NCI-H460 (cell line): Measurements from ENCODE around the gene STPG2. TPM values are rescaled to one million over a fixed set of nuclear protein-coding genes. Genes with fewer than 3 reads are reported as not detected.
"Not testable (repeated sequence)": the region's sequence is repeated elsewhere in the genome, so short reads cannot be mapped to it uniquely, and the experiment has no call there.

Source experiments
- DNase-seq: peaks from one replicate; pipeline ENCODE4 v3.0.0-alpha.2; 2016; ENCODE audit warnings: low read depth; ENCODE audit errors: extremely low read depth
- total RNA-seq: library from RNA; depleted of rRNA; stranded (reverse); fragments of >200 nt; shearing (Covaris generic); gene quantifications from 2 replicates; pipeline ENCODE4 v1.2.3, GENCODE V29; 2014

STPG2 gene
- total RNA-seq, 1 experiment from 2014 or later, result not detected

DNA sequence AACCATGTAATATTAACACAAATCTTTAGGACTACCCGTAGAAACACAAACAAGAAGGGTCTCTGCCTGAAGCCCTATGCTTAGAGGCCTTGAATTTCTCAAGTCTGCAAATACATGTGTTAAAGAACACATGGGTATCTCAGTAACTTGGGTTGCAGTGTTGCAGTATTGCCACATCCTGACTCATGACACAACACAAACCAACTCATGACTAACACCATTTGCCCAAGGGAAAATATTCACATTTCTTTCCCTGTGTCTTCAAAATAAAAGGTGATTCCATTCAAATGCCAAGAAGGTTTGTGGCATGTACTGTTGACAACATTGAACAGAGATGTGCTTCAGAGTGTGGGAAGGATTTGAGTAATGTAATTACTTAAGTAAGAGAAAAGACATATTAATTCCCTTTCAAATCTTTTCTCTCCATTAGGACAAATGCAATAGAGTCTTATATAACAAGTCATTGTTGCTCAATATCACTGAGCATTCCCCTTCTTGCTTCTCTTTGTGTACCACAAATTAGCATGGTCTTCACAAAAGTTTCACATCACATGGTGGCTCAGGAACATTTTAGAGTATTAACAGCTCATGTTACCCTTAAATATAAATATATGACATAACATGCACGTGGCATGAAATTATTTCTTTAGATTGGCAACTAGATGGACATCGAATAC is 487.1 kb downstream of the STPG2 start:
- DNase-seq, result peak; percentile 12

DNA sequence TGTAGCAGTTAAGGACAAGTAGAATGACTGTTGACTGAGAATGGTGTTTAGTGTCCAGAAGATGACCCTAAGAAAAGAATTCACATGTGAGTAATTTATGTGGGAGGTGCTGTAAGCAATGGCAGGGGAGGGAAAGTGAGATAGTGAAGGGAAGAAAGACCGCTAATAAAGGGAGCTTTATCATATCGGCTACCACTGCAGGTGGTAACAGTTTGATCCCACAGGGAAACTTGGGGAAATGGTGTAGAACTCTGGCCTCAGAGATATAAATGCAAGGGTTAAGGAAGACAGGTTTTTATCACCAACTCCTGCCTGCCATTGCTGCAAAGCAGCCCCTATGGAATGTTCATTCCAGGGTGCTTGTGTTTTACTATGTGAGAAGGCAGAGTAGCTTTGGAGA is 489.6 kb downstream of the STPG2 start:
- no peak for DNase-seq

DNA sequence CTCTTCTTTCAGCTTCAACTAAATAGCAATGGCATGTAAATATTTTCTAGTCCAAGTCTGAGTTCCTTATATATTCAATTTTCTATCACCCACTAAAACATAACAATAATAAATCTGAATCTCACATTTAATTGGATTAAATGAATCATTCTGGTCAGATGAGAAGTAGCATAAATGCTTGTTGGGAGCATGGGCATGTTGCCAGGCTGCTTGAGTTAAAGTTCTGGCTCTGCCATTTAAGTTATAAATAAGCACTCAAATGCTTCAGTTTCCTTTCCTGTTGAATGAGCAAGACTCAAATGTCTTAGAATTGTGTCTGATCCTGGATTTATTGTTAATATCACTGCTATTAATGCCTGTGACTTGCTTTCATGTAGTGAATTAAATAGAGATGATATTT is 496.3 kb downstream of the STPG2 start:
- DNase-seq, result no peak

DNA sequence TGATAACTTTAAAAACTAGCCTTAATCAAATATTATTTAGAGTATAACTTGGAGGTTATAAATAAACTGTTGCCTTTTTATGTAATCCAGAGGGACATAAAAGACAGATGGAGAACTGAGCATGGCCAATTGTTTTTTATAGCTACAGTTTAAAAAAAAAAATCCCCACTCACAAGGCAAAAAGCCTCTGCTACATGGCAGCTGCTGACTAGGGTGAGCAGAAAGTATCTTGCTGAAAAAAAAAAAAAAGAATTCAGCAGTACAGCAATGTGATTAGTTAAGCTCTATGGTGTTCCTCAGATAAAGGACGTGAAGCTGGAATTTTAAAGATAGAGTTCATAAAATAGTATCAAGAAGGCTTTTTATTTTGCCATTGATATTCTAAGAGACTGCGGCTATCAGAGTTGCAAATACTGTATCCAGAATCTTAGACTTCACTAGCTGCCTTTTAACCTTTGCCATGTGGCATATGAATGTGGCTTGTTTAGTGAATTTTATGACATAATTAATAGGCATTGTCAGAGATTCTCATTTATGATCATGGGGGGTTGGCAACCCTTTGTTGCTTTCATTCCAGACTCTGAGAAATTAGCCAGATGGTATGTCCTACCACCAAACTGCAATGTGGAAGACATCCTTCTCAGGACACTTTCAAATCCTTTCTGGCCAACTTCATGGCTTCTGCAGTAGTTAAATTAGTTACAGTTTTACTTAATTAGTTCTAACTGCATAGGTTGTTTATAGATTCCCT is 498.0 kb downstream of the STPG2 start:
- DNase-seq, result no peak

DNA sequence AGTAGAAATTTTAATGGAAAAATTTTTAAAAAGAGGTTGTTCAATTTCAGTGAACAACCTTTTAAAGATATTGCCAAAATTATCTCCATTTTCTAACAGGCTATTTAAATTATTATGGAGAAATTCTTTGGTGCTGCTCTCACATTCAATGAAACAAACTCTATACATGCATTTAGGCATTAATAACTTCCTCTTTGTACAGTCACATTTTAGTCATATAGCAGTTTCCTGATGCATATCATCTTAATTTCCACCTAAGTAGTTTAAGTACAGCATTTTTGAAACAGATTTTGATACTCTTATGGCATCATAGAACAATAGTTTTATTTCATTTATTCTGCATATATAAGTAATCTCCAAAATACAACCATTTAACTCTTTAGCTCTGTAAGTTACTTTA is 500.1 kb downstream of the STPG2 start:
- no peak for DNase-seq

DNA sequence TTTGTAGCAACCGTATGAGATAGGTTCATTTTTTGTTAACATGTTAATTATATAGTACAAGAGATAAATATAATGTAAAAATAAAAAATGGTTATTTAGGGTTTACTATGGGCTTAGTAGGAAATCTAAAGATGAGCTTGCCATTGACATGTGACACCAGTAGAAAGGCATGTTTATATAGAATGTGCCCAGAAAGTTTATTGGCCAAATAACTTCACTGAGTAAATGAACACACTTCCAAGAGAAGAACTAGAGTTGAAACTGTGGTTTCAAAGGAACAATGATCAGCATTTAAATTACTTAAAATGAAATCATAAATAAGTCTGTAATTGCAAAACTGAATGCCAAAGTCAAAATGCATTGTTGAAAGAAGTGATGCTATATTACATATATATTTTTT is 503.3 kb downstream of the STPG2 start:
- DNase-seq, result no peak

DNA sequence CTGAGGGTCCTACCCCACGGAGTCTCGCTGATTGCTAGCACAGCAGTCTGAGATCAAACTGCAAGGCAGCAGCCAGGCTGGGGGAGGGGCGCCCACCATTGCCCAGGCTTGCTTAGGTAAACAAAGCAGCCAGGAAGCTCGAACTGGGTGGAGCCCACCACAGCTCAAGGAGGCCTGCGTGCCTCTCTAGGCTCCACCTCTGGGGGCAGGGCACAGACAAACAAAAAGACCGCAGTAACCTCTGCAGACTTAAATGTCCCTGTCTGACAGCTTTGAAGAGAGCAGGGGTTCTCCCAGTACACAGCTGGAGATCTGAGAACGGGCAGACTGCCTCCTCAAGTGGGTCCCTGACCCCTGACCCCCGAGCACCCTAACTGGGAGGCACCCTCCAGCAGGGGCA is 509.4 kb downstream of the STPG2 start:
- not testable (repeated sequence) for DNase-seq

DNA sequence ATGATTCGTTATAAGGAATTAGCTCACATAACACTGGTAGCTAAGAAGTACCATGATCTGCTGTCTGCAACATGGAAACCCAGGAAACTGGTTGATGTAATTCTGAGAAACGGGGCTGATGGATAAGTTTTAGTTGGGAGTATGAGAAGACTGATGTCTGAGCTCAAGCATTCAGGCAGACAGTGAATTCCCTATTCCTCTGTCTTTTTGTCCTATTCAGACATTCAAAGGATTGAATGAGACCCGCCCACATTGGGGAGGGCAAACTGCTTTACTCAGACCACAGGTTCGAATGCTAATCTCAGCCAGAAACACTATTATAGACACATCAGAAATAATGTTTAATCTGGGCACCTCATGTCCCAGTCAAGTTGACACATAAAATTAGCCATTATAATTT is 515.5 kb downstream of the STPG2 start:
- no peak for DNase-seq

DNA sequence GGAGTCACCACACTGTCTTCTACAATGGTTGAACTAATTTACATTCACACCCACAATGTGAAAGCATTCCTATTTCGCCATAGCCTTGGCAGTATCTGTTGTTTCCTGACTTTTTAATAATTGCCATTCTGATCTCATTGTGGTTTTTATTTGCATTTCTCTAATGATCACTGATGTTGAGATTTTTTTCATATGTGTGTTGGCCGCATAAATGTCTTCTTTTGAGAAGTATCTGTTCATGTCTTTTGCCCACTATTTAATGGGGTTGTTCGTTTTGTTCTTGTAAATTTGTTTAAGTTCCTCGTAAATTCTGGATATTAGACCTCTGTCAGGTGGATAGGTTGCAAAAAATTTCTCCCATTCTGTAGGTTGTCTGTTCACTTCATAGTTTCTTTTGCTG is 519.1 kb downstream of the STPG2 start:
- DNase-seq, result no peak

DNA sequence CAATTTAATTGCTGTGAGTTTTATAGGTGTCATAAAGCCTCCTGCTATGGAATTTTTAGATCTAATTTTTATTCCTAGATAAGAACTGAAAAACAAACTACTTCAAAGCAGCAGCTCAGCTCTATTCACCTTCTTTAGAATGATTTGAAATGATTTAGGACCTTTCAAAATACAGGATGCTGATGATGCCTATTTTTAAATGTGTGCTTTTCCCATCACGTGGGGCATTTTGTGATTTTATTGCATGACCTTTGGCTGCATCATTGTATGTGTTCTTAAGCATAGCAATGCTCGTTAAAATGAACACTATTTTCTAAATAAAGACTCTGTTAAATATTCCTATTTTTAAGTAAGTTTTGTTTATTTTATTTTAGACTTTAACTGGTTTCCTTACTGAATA is 537.3 kb downstream of the STPG2 start:
- no peak for DNase-seq

DNA sequence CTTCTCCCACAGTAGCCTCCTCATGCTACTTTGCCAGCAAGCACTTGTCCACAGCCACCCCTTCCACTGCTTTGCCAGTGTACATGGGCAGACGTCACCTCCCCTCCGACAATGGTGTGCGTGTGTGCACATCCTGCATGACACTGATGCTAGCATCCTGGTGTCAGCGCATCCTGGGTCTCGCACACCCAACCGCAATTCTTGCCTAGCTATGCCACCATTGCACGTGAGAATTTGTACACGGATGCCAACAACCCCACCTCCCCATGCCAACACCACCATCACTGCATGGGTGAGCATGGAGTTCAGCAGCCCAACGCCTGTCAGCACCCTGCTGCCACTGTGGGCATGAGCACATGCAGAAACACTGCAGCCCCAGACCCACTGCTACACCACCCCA is 550.0 kb downstream of the STPG2 start:
- DNase-seq, result no peak

DNA sequence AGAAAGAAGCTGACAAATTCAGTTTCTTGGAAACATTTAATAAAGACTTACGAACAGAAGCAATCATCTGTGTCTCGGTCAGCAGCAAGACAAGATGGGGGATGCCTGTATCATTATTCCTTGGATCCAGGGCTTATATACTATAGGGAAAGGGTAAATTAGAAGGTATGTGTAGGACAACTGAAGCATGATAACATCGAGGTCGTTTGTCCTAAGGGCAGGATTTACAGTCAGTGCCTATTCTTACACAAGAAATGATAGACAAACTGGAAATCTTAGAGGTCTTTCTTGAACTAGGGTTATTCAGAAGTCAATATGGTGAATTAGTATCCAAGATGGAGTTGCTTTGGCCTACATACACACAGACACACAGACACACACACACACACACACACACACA is 553.0 kb downstream of the STPG2 start:
- DNase-seq, result no peak

DNA sequence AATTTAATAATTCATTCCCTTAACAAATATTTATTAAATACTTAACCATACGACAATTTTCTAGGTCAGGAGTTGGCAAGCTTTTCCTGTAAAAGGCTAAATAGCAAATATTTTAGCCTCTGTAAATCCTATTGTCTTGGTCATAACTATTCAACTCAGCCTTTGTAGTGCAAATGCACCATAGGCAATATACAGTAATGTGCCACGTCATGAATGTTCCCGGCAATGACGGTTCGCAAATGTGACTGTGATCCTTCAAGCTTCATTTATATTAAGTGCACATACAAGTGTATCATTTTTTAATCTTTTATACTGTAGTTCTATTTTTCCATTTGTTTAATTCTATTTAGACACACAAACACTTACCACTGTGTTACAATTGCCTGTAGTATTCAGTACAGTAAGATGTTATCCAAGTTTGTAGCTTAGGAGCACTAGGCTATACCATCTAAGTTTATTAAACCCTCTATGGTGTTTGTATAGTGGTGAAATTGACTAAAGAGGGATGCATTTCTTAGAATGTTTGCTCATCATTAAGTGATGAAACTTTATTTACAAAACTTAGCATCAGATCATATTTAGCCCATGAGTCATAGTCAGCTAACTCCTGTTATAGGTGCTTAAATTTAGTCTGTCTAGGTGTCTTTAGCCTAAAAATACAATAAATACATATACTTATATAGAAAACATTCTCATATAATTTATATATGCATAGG is 553.6 kb downstream of the STPG2 start:
- no peak for DNase-seq

DNA sequence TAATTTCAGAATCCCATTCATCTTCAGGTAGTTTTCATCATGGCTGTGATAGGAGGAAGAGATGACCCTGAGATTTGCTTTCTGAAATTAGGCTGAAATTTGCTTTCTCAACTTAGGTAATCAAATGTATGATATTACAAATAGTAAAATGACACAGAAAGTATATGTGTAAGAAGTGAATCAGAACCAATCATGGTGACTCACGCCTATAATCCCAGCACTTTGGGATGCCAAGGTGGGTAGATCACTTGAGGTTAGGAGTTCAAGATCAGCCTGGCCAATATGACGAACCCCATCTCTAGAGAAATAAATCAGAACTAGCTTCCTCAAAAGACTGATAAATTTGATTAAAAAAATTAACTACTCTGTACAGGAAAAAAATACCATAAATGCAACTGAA is 555.4 kb downstream of the STPG2 start:
- no peak for DNase-seq

DNA sequence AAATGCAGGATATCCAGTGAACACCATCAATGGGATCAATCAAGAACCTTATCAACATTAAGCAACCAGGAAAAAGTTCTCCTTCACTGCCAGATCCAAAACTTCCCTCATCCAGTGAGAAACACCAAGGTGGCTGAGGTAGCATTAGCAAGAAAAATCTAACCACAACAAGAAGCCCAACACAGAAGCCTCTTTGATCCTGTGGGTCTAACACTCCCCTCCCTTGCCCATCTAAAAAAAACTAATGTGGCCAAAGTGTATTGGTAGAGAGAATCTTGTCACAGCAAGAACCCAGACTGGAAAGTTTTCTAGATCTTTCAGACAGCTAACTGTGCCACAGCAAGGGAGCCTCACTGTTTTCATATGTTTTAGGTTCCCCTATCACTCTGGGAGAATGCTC is 558.0 kb downstream of the STPG2 start:
- no peak for DNase-seq

DNA sequence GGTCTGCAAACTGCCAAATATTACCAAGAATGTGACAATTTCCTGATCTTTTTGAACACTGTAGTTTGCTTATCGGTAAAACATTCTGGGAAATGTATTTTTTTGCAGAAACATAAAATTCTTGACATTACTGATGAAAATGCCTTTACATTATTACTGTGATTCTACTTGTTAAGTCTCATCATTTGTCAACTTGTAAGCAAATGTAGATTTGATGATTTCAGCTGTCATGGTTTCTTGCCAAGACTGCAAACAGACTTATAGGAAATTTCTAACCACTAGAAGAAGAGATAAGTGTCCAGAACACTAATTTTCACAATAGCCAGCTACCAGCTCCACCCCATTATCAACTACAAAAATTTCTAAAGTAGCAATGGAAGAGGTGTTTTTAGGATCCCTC is 560.4 kb downstream of the STPG2 start:
- no peak for DNase-seq

DNA sequence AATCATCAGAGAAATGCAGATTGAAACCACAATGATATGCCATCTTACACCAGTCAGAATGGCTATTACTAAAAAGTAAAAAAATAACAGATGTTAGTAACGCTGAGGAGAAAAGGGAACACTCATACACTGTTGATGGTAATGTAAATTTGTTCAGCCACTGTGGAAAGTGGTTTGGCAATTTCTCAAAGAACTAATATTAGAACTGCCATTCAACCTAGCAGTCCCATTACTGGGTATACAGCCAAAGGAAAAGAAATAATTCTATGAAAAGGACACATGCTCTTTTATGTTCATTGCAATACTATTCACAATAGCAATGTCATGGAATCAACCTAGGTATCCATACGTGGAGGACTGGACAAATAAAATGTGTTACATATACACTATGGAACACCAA is 566.3 kb downstream of the STPG2 start:
- no peak for DNase-seq

DNA sequence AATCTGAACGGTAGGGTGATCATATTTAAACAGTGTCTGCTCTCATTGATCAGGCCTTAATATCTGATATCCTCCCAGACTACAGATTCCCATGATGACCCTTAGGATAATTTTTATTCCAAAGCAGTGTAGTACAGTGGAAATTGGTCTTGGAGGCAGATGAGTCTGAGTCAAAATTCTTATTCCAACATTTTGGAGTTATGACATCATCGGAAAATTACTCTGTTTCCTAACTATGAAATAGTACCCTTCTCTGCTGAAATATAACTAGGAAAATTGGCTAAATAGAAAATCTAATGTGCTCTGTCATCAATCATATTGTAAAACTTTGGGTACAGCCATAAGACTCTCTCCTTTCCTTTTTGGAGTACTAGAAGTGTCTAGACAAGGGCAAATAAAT is 583.3 kb downstream of the STPG2 start:
- no peak for DNase-seq

DNA sequence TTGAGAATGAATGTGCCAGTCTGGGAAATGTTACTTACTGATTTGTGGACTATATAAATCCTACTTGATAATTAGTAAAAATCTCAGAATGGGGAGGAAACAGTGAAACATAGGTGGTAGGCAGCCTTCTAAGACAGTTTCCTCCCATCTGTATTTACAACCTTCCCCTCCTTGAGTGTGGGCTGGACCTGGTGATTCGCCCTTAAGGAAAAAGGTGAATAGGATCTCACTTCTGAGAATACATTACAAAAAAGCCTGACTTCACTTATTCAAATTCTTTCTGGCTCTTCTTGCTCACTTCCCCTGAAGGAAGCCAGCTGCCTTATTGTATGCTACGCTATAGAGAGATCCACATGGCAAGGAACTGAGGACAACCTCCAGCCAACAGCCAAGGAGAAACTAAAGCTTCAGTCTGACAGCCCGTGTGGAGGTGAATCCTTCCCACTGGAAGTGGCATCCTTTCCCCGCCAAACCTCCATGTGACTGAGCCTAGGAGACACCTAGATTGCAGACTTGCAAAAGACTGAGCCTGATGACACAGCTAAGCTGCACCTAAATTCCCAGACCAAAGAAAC is 585.0 kb downstream of the STPG2 start:
- DNase-seq, result no peak

DNA sequence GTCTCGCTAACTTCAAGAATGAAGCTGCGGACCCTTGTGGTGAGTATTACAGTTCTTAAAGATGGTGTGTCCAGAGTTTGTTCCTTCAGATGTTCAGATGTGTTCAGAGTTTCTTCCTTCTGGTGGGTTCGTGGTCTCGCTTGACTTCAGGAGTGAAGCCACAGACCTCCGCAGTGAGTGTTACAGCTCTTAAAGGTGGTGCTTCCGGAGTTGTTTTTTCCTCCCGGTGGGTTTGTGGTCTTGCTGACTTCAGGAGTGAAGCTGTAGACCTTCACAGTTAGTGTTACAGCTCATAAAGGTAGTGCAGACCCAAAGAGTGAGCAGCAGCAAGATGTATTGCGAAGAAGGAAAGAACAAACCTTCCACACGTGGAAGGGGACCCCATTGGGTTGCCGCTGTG is 592.6 kb downstream of the STPG2 start:
- DNase-seq, result not testable (repeated sequence)

DNA sequence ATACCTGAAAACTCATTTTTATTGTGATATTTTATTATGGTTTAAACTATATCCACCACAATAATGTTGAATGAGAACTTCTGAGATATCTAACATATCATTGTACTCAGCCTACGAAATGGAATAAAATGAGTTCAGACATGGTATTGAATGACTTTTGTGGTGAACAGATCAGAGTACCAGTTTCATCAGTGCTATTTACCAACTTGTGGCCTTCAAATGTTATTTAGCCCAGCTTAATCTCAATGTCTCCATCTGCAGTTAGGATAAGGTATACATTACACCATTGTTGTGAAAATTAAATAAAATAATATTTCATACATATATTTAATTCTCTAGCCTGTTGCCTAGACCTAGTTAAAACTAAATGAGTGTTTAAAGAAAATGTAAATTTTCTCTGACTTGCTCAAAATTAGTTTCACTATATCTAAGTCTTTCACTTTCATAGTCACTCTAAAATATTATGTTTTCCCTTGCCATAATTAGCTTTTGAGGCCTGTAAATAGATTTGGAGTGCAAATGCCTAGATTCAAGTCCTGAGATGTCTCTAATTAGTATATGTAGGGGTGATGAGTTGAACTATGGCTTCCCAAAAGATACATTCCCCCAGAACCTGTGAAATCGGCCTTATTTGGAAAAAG is 594.2 kb downstream of the STPG2 start:
- no peak for DNase-seq
